Measurements from ENCODE around the gene BDKRB2.

- TF ChIP-seq SMC3 (conservative IDR thresholded peaks at IDR 0.05; ENCODE audit: poor library complexity) (no peak), POLR2AphosphoS5 (IDR thresholded peaks at IDR 0.05) (no peak), CTCF (IDR thresholded peaks at IDR 0.05; ENCODE audit: poor library complexity, severe bottlenecking) (no peak), EZH2 (IDR thresholded peaks at IDR 0.05; ENCODE audit: borderline replicate concordance, insufficient read depth, low read length, poor library complexity, severe bottlenecking) (no peak)
These were observed 81.6 kb downstream of the BDKRB2 start for GRCh38 chr14:96286251-96286650.
